GM18519 (cell line): ENCODE data around the gene CYP26A1.

Experiments
- ATAC-seq: cut with Tn5 transposase; IDR thresholded peaks from one replicate; pipeline ENCODE4 v1.9.1; 2021; ENCODE audit warnings: mild to moderate bottlenecking, moderate library complexity; ENCODE audit not compliant: unreplicated experiment, low FRiP score

The CYP26A1 gene

GRCh38 chr10:93073539-93074146, at the start of gene CYP26A1:
CYP26A1 (plus strand) TSS chr10:93073893; CDS start chr10:93073935, 42 bp downstream.
- no peak for ATAC-seq

GRCh38 chr10:93026072-93026471, 47.6 kb upstream of the CYP26A1 start:
- ATAC-seq, result no peak

- ATAC-seq, result no peak
These were observed 46.2 kb upstream of the CYP26A1 start for GRCh38 chr10:93027508-93027907.

- no peak for ATAC-seq
These were observed 44.8 kb upstream of the CYP26A1 start for GRCh38 chr10:93028883-93029282.

GRCh38 chr10:93030409-93030808, 43.3 kb upstream of the CYP26A1 start:
- ATAC-seq, result no peak

- ATAC-seq, result no peak
These were observed 41.4 kb upstream of the CYP26A1 start for GRCh38 chr10:93032105-93032808.

- ATAC-seq, result no peak
These were observed 40.9 kb upstream of the CYP26A1 start for GRCh38 chr10:93032809-93033137.

GRCh38 chr10:93034426-93034825, 39.3 kb upstream of the CYP26A1 start:
- no peak for ATAC-seq

GRCh38 chr10:93039110-93039509, 34.6 kb upstream of the CYP26A1 start:
- no peak for ATAC-seq

GRCh38 chr10:93039721-93040120, 34.0 kb upstream of the CYP26A1 start:
- no peak for ATAC-seq

GRCh38 chr10:93054486-93054885, 19.2 kb upstream of the CYP26A1 start:
- ATAC-seq, result no peak

GRCh38 chr10:93058139-93058538, 15.6 kb upstream of the CYP26A1 start:
- no peak for ATAC-seq

- ATAC-seq, result no peak
These were observed 13.5 kb upstream of the CYP26A1 start, which contains the start of gene CYP26C1 for GRCh38 chr10:93059975-93060886. CYP26C1 (plus strand) TSS chr10:93060798; CDS start chr10:93061264, 466 bp downstream.

- no peak for ATAC-seq
These were observed 12.7 kb upstream of the CYP26A1 start for GRCh38 chr10:93060887-93061593.

- no peak for ATAC-seq
These were observed 11.8 kb upstream of the CYP26A1 start for GRCh38 chr10:93061594-93062513.

GRCh38 chr10:93062514-93063143, 11.1 kb upstream of the CYP26A1 start:
- ATAC-seq, result no peak

- ATAC-seq, result no peak
These were observed 10.3 kb upstream of the CYP26A1 start for GRCh38 chr10:93063144-93063976.

GRCh38 chr10:93063977-93064660, 9.6 kb upstream of the CYP26A1 start:
- ATAC-seq, result no peak
